HepG2 (cell line): ENCODE results near the gene CHRD.

Experiments used
- EP300 ChIP-seq, 3 experiments: sonication (generic) in 1 of 3; formaldehyde crosslinking in 1 of 3; IDR thresholded peaks; 2 replicates each; pipeline versions ENCODE4 v1.5.1 to v1.6.1; 2011 to 2020; ENCODE audit warnings: low read depth in 2 of 3, low read length in 2 of 3, borderline replicate concordance in 1 of 3, improper control_type of control experiment in 1 of 3, mild to moderate bottlenecking in 1 of 3, missing genetic modification reagents in 1 of 3, moderate library complexity in 1 of 3
- ETV6 ChIP-seq: sonication (generic); formaldehyde crosslinking; conservative IDR thresholded peaks from 2 replicates; pipeline ENCODE4 v1.4.0; 2020; ENCODE audit warnings: missing genetic modification reagents
- FOXM1 ChIP-seq: sonication (generic); formaldehyde crosslinking; IDR thresholded peaks from 2 replicates; pipeline ENCODE4 v1.5.0; 2020; ENCODE audit warnings: missing genetic modification reagents
- PPARG ChIP-seq: conservative IDR thresholded peaks from 2 replicates; pipeline ENCODE4 v1.6.1; 2016; ENCODE audit warnings: missing biosample characterization, missing genetic modification reagents
- REPIN1 ChIP-seq: sonication (generic); formaldehyde crosslinking; IDR thresholded peaks from 2 replicates; pipeline ENCODE4 v1.8.0; 2022; ENCODE audit warnings: missing genetic modification reagents, low read depth, mild to moderate bottlenecking, borderline replicate concordance
- RFX1 ChIP-seq: fragments of 450-650 bp; IDR thresholded peaks from 2 replicates; pipeline ENCODE4 v1.6.1; 2017
- TOE1 ChIP-seq: sonication (generic); formaldehyde crosslinking; IDR thresholded peaks from 2 replicates; pipeline ENCODE4 v1.4.0; 2020; ENCODE audit warnings: mild to moderate bottlenecking, missing genetic modification reagents
- YY1 ChIP-seq: IDR thresholded peaks from 2 replicates; pipeline ENCODE4 v1.6.1; 2011; ENCODE audit warnings: low read length, low read depth, moderate library complexity, mild to moderate bottlenecking; ENCODE audit not compliant: insufficient read depth, insufficient replicate concordance
- ZZZ3 ChIP-seq: sonication (generic); formaldehyde crosslinking; IDR thresholded peaks from 2 replicates; pipeline ENCODE4 v1.4.0; 2020; ENCODE audit warnings: missing genetic modification reagents, mild to moderate bottlenecking, borderline replicate concordance
- TF ChIP-seq, protein P1 (sequence below): sonication (generic); formaldehyde crosslinking; IDR thresholded peaks from 2 replicates; pipeline ENCODE4 v1.5.0; 2020; ENCODE audit warnings: mild to moderate bottlenecking, missing genetic modification reagents, moderate library complexity

DNA sequence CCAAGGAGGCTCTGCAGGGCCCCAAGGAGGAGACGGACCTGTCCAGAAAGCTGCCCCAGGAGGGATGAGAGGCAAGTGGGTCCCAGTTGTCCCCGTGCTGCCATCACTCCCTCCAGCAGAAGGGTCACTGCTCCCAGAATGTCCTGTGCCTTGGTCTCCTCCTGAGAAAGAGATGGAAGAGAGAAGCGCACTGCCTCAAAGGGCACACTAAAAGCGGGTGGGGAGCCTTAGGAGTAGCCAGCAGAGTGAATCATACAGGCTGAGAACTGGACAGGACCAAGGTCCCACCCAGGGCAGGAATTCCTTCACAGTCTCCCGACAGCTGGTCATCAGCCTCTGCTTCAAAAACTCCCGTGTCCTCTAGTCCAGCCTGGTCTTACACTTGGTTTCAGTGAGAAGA lies 6.4 kb upstream of the CHRD start:
- TF ChIP-seq PPARG (no peak), REPIN1 (CRISPR knock-in tag) (no peak), RFX1 (no peak), ZZZ3 (no peak), ETV6 (CRISPR knock-in tag) (no peak), TOE1 (CRISPR knock-in tag) (no peak), EP300 (IDR thresholded peaks at IDR 0.05; ENCODE audit: low read depth in 2 of 2, low read length in 2 of 2) (no peak), EP300 (CRISPR knock-in tag; IDR thresholded peaks at IDR 0.05; ENCODE audit: borderline replicate concordance) (no peak), FOXM1 (no peak), YY1 (no peak)
- TF ChIP-seq, protein P1, sequence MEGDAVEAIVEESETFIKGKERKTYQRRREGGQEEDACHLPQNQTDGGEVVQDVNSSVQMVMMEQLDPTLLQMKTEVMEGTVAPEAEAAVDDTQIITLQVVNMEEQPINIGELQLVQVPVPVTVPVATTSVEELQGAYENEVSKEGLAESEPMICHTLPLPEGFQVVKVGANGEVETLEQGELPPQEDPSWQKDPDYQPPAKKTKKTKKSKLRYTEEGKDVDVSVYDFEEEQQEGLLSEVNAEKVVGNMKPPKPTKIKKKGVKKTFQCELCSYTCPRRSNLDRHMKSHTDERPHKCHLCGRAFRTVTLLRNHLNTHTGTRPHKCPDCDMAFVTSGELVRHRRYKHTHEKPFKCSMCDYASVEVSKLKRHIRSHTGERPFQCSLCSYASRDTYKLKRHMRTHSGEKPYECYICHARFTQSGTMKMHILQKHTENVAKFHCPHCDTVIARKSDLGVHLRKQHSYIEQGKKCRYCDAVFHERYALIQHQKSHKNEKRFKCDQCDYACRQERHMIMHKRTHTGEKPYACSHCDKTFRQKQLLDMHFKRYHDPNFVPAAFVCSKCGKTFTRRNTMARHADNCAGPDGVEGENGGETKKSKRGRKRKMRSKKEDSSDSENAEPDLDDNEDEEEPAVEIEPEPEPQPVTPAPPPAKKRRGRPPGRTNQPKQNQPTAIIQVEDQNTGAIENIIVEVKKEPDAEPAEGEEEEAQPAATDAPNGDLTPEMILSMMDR (CRISPR knock-in tag): no peak
